IMR-90 (cell line): ENCODE measurements around the gene IL13. TPM values are rescaled to one million over a fixed set of nuclear protein-coding genes. Genes with fewer than 3 reads are reported as not detected.

Source experiments
- ATAC-seq: fragments of 200-7000 bp; cut with Tn5 transposase; 2 replicates; pipeline ENCODE4 v1.9.1; 2020; ENCODE audit warnings: low read depth, mild to moderate bottlenecking, moderate library complexity
- BruUV-seq: library from RNA; stranded (reverse); fragments of 400-500 nt; replicated peaks from 2 replicates; lab custom pipeline; 2021; lab: Mats Ljungman, UMichigan
- CTCF ChIA-PET: fragments of 300-600 bp; formaldehyde crosslinking; extraction: SDS; loops from one replicate; lab custom pipeline; 2021; ENCODE audit warnings: antibody characterized with exemption; lab: Yijun Ruan, JAX
- POLR2A ChIA-PET: fragments of 300-600 bp; sonication (Branson Sonifier 250); formaldehyde crosslinking; loops from one replicate; lab custom pipeline; 2022; ENCODE audit warnings: antibody characterized with exemption; ENCODE audit not compliant: unreplicated experiment; lab: Charles Lee
- DNase-seq: peaks from one replicate; pipeline ENCODE4 v3.0.0; 2013
- H2AFZ ChIP-seq: replicated peaks from 2 replicates; pipeline ENCODE3; 2013; ENCODE audit warnings: low read length, mild to moderate bottlenecking; ENCODE audit not compliant: poor library complexity
- H2AK5ac ChIP-seq: 2 replicates; pipeline ENCODE4 v1.6.1; 2013; ENCODE audit warnings: low read depth, low read length, inconsistent platforms
- H2AK9ac ChIP-seq: replicated peaks from 2 replicates; pipeline ENCODE3; 2013; ENCODE audit warnings: mild to moderate bottlenecking, low read depth, low read length, moderate library complexity; ENCODE audit not compliant: poor library complexity
- H2BK120ac ChIP-seq: 2 replicates; pipeline ENCODE4 v1.6.1; 2013; ENCODE audit warnings: low read depth, low read length, inconsistent platforms
- H2BK15ac ChIP-seq: 3 replicates; pipeline ENCODE4 v1.6.1; 2013; ENCODE audit warnings: low read depth, low read length, inconsistent platforms
- H2BK20ac ChIP-seq: 2 replicates; pipeline ENCODE4 v1.6.1; 2013; ENCODE audit warnings: low read depth, mild to moderate bottlenecking, inconsistent platforms, low read length, moderate library complexity
- H2BK5ac ChIP-seq: 2 replicates; pipeline ENCODE4 v1.6.1; 2013; ENCODE audit warnings: mild to moderate bottlenecking, low read depth, low read length, inconsistent platforms; ENCODE audit not compliant: poor library complexity, severe bottlenecking
- H3K14ac ChIP-seq: replicated peaks from 2 replicates; pipeline ENCODE4 v1.6.1; 2013; ENCODE audit warnings: low read depth, low read length, inconsistent platforms
- H3K18ac ChIP-seq: 2 replicates; pipeline ENCODE4 v1.6.1; 2013; ENCODE audit warnings: low read depth, low read length, control low read depth
- H3K23ac ChIP-seq: 2 replicates; pipeline ENCODE4 v1.6.1; 2013; ENCODE audit warnings: low read depth, low read length, inconsistent platforms
- H3K27ac ChIP-seq: 2 replicates; pipeline ENCODE4 v1.5.1; 2013; ENCODE audit warnings: mild to moderate bottlenecking, control low read depth, low read length; ENCODE audit not compliant: insufficient read depth
- H3K27me3 ChIP-seq: 2 replicates; pipeline ENCODE4 v1.6.1; 2013; ENCODE audit warnings: low read length; ENCODE audit not compliant: control insufficient read depth, insufficient read depth
- H3K36me3 ChIP-seq: 2 replicates; pipeline ENCODE4 v1.6.1; 2013; ENCODE audit warnings: low read length, mixed read lengths; ENCODE audit not compliant: control insufficient read depth, insufficient read depth
- H3K4ac ChIP-seq: 2 replicates; pipeline ENCODE4 v1.6.1; 2013; ENCODE audit warnings: low read depth, low read length, inconsistent platforms
- H3K4me1 ChIP-seq: 2 replicates; pipeline ENCODE4 v1.6.1; 2013; ENCODE audit warnings: low read length, mixed read lengths; ENCODE audit not compliant: control insufficient read depth, insufficient read depth
- H3K4me2 ChIP-seq: 2 replicates; pipeline ENCODE4 v1.6.1; 2013; ENCODE audit warnings: low read depth, mild to moderate bottlenecking, control low read depth, low read length, moderate library complexity
- H3K4me3 ChIP-seq: 2 replicates; pipeline ENCODE4 v1.5.1; 2013; ENCODE audit warnings: low read depth, mild to moderate bottlenecking, control low read depth, low read length, moderate library complexity; ENCODE audit not compliant: insufficient read depth
- H3K56ac ChIP-seq: 2 replicates; pipeline ENCODE4 v1.6.1; 2013; ENCODE audit warnings: low read length, inconsistent platforms; ENCODE audit not compliant: insufficient read depth; ENCODE audit errors: extremely low read depth
- H3K79me1 ChIP-seq, 2 experiments: 2 replicates each; pipeline ENCODE4 v1.6.1; 2013; ENCODE audit warnings: low read length in 2 of 2, inconsistent platforms in 1 of 2, low read depth in 1 of 2
- H3K9ac ChIP-seq: 2 replicates; pipeline ENCODE4 v1.6.1; 2013; ENCODE audit warnings: low read depth, low read length, control low read depth
- H3K9me1 ChIP-seq: 2 replicates; pipeline ENCODE4 v1.6.1; 2013; ENCODE audit warnings: low read length, inconsistent platforms; ENCODE audit not compliant: insufficient read depth
- H3K9me3 ChIP-seq: 2 replicates; pipeline ENCODE4 v1.6.1; 2013; ENCODE audit warnings: low read length; ENCODE audit not compliant: control insufficient read depth, insufficient read depth
- H4K20me1 ChIP-seq: 2 replicates; pipeline ENCODE4 v1.6.1; 2013; ENCODE audit warnings: low read length, inconsistent platforms; ENCODE audit not compliant: insufficient read depth
- H4K5ac ChIP-seq: 2 replicates; pipeline ENCODE4 v1.6.1; 2013; ENCODE audit warnings: mild to moderate bottlenecking, low read depth, low read length, control low read depth
- H4K8ac ChIP-seq, 2 experiments: 2 replicates each; pipeline ENCODE4 v1.6.1; 2013; ENCODE audit warnings: low read depth in 2 of 2, low read length in 2 of 2, control low read depth in 1 of 2, inconsistent platforms in 1 of 2
- H4K91ac ChIP-seq: 2 replicates; pipeline ENCODE4 v1.6.1; 2013; ENCODE audit warnings: low read depth, low read length, inconsistent platforms; ENCODE audit not compliant: insufficient read depth
- BHLHE40 ChIP-seq: fragments of 150-350 bp; IDR thresholded peaks from 2 replicates; pipeline ENCODE4 v1.6.1; 2016; ENCODE audit warnings: mild to moderate bottlenecking, low read depth, low read length
- WGBS, 2 experiments: methylation state at CpG; one replicate each; pipeline versions ENCODE4 v1.1.5 to v1.1.7; 2013; ENCODE audit warnings: missing lambda C conversion rate in 2 of 2; ENCODE audit not compliant: insufficient read length in 1 of 2; ENCODE audit errors: extremely low coverage in 2 of 2; 5-methylcytosine and 5-hydroxymethylcytosine counted together
- dilution Hi-C: fragments of 300-500 bp; cut with HindIII; formaldehyde crosslinking; loops from one replicate; pipeline ENCODE4 v1.14.3; 2018; ENCODE audit warnings: low sequenced_read_pairs; ENCODE audit not compliant: unreplicated experiment
- in situ Hi-C: fragments of 300-500 bp; cut with MboI; formaldehyde crosslinking; loops from 3 replicates; pipeline ENCODE4 v1.14.3; 2019; ENCODE audit warnings: low sequenced_read_pairs, inconsistent platforms, mixed read lengths
- intact Hi-C: fragments of 100-400 bp; cut with micrococcal nuclease; formaldehyde crosslinking; loops from 2 replicates; pipeline ENCODE4 v1.10.0; 2022
- polyA plus RNA-seq, 3 experiments: library from polyadenylated mRNA; depleted of rRNA; stranded (reverse); fragments of >200 nt; gene quantifications; 2 replicates each; pipeline ENCODE4 v1.2.3, GENCODE V29; 2012; ENCODE audit warnings: low replicate concordance in 1 of 3
- total RNA-seq: library from RNA; depleted of rRNA; stranded (reverse); fragments of >200 nt; gene quantifications from 2 replicates; pipeline ENCODE4 v1.2.3, GENCODE V29; 2012

IL13 gene
- total and polyA plus RNA-seq, 2 of the 4 experiments (the other 2 are of a cell fraction), result not detected

- Histone ChIP-seq H2AK5ac (no peak overlapping the region), H3K27me3 (no peaks in the 10 kb centered on the region), H3K4me2 (no peak overlapping the region), H2BK20ac (no peak overlapping the region), H2BK15ac (no peak overlapping the region), H3K18ac (no peak overlapping the region), H3K56ac (no peak overlapping the region), H3K36me3 (peaks cover 9% of the 10 kb centered on the region), H2AK9ac (no peak overlapping the region), H3K79me1 (no peaks in the 10 kb centered on the region; a peak in 1 of 4 replicates), H3K27ac (no peak overlapping the region), H2BK5ac (no peak overlapping the region), H4K91ac (no peak overlapping the region), H4K20me1 (no peaks in the 10 kb centered on the region), H3K23ac (no peak overlapping the region), H4K8ac (no peak overlapping the region), H3K4ac (no peak overlapping the region), H3K4me3 (no peak overlapping the region), H3K9ac (no peak overlapping the region), H3K9me3 (no peaks in the 10 kb centered on the region), H3K4me1 (no peaks in the 10 kb centered on the region), H2BK120ac (no peak overlapping the region), H3K14ac (no peak overlapping the region), H4K5ac (no peak overlapping the region), H2AFZ (no peak overlapping the region), H3K9me1 (no peaks in the 10 kb centered on the region)
- dilution Hi-C loops, result no loop called here
- CTCF ChIA-PET, result no interaction called here
- POLR2A ChIA-PET, result no interaction called here
- intact Hi-C loops, result no loop called here
- DNase-seq (no peak), ATAC-seq (no peak)
- no peak for TF ChIP-seq BHLHE40
- WGBS, 2 experiments, result 100% methylated on average over 1 of the region's 2 CpGs; no CpG with 5 or more reads in 1 of the 2 experiments
- BruUV-seq, result no TSS peak
- in situ Hi-C loops, result no loop called here
Measured at GRCh38 chr5:132627470-132627869, 30.5 kb upstream of the IL13 start.
